ENCODE measurements around the gene ROR2. TPM values are rescaled to one million over a fixed set of nuclear protein-coding genes. Genes with fewer than 3 reads are reported as not detected.

Gene ROR2
- total and polyA plus RNA-seq, 11 donors, result 0.18 to 9.0 (median 0.49) TPM

DNA sequence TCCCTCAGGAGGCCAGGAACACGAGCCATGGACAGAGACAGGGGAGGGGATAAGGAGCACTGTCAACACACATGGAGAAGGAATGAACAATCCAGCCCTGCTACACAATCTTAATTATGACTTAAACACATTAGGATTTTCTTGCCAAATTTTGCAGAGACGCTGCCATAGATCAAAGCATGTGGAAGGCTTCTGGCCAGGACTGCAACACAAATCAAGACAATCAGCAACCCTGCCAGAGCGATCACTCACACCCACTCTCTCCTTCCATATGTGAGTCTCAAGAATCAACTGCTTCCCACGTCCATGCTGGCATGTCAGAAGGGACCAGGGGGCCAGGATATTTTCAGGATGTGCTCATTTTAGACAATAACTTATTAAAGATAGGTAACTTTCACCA, 85.6 kb downstream of the ROR2 start:
- intact Hi-C loops (cut with DNase I), result no loop called here
- Histone ChIP-seq H3K36me3 (no peaks in the 10 kb centered on the region), H3K9me3 (peaks cover 0 to 7% (median 0%) of the 10 kb centered on the region in 12 donors), H3K27ac (peak overlapping the region in 1 of 12 donors; percentile 71), H3K4me1 (no peaks in the 10 kb centered on the region), H3K4me3 (no peak overlapping the region), H3K27me3 (no peaks in the 10 kb centered on the region)
- DNase-seq (no peak), ATAC-seq (no peak)
- 50 to 59% (median 52%) methylated on average over 3 to 4 of the region's 4 CpGs for WGBS, 4 donors
- TF ChIP-seq POLR2A (IDR thresholded peaks at IDR 0.05), result no peak
- TF ChIP-seq CTCF (IDR thresholded peaks at IDR 0.05), result no peak

GRCh38 chr9:91863469-91863868, 86.6 kb downstream of the ROR2 start:
- DNase-seq, result no peak
- no peak for ATAC-seq
- no peaks in the 10 kb centered on the region for H3K36me3 ChIP-seq
- H3K27me3 ChIP-seq, result no peaks in the 10 kb centered on the region
- no peak overlapping the region for H3K27ac ChIP-seq
- peaks cover 0 to 7% (median 0%) of the 10 kb centered on the region in 12 donors for H3K9me3 ChIP-seq
- no peak overlapping the region for H3K4me3 ChIP-seq
- no peaks in the 10 kb centered on the region for H3K4me1 ChIP-seq
- intact Hi-C loops (cut with DNase I), result no loop called here
- WGBS, 4 donors, result 69 to 81% (median 77%) methylated on average over 4 of the region's 4 CpGs
- no peak for TF ChIP-seq POLR2A (IDR thresholded peaks at IDR 0.05)
- no peak for TF ChIP-seq CTCF (IDR thresholded peaks at IDR 0.05)

DNA sequence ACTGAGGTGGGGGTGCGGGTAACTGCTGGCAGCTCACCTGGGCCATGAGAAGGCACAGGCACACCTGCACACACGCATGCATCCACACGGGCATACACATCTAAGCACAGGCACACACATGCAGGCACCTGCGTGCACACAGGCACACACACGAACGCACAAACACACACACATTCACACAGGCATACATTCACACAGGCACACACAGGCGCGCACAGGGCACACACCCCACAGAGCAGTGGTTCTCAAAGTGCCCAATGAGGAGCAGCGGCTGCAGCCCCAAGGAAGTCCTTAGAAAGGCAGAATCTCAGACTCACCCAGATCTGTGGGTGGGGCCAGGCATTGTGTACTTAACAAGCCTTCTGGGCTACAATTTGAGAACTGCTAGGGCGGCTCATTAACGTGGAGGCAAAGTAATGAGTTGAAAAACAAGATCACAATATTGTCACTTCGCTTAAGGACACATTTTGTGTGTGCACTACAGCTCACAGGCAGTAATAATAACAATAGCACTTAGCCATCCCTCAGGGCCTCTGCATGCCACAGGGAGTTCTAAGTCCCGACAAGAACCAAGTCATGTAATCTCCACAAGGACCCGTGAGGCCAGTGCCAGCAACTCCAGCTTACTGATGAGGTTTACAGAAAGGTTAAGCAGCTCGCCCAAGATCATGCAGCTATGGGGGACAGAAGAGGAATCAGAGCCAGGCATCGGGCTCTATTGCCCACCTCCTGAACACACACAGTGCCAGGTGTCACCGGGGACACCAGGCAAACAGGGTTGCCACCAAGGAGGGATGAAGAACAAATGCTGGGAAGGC, 91.6 kb downstream of the ROR2 start:
- ATAC-seq (no peak), DNase-seq (no peak)
- H3K27me3 ChIP-seq, result no peaks in the 10 kb centered on the region
- H3K36me3 ChIP-seq, result no peaks in the 10 kb centered on the region
- intact Hi-C loops (cut with DNase I), result no loop called here
- peaks cover 0 to 7% (median 0%) of the 10 kb centered on the region in 12 donors for H3K9me3 ChIP-seq
- no peaks in the 10 kb centered on the region for H3K4me1 ChIP-seq
- 81 to 91% (median 86%) methylated on average over 16 to 17 of the region's 17 CpGs for WGBS, 4 donors
- TF ChIP-seq POLR2A (IDR thresholded peaks at IDR 0.05) (no peak), CTCF (IDR thresholded peaks at IDR 0.05) (no peak)
- no peak overlapping the region for H3K4me3 ChIP-seq
- H3K27ac ChIP-seq, result peak overlapping the region in 1 of 12 donors; percentile 62

DNA sequence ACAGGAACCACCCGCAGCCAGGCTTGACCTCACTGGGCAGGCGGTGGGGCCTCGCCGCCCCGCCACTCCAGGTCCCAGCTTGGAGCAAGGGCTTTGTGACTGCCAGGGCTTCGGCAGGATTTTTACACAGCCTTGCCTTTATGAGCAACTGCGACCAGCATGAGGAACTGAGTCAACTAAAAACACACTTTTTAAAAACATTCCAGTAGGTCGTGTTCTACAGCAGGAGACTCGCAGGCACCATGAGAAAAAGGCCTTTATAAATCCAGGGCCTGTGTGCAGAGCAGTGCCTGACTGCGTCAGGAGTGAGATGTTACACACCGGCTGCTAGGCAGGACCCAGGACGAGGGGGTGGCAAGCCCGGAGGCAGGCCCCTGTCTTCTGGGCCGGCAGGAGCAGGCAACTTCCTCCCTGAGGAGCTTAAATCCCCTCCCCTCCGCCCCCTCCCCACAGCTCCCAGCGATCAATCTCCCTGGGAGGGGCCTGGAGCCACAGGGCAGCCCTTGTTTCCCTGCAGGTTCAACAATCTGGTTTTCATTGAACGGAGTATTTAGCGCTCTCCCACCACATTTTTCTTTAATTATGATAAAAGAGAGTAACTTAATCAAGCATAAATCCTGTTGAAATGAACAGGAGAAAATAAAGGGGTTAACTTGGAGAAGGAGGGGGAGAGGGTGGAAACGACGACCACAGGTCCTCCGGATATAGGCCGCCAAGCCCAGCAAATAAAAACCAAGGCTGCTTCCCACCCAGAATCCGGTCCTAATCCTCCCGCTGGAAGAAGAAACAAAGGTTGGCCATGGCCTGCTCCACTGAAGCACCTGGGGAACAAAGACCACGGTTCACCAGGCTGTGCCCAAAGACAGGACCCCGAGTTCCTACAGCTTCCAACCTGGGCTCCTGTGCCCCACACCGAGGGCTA, 92.5 kb downstream of the ROR2 start:
- ATAC-seq (no peak), DNase-seq (no peak)
- Histone ChIP-seq H3K9me3 (peaks cover 0 to 7% (median 0%) of the 10 kb centered on the region in 12 donors), H3K27me3 (no peaks in the 10 kb centered on the region), H3K27ac (peak overlapping the region in 1 of 12 donors; percentile 62), H3K4me1 (no peaks in the 10 kb centered on the region), H3K4me3 (no peak overlapping the region), H3K36me3 (no peaks in the 10 kb centered on the region)
- no peak for TF ChIP-seq POLR2A (IDR thresholded peaks at IDR 0.05)
- no peak for TF ChIP-seq CTCF (IDR thresholded peaks at IDR 0.05)
- 61 to 66% (median 64%) methylated on average over 27 of the region's 27 CpGs for WGBS, 4 donors
- intact Hi-C loops (cut with DNase I), result no loop called here

All from heart left ventricle (tissue), 16 donors.